Epithelial cell of umbilical artery (primary cell): ENCODE results near the gene BARHL2. TPM values are rescaled to one million over a fixed set of nuclear protein-coding genes. Genes with fewer than 3 reads are reported as not detected.

Experiments
- total RNA-seq: library from RNA; depleted of rRNA; stranded (reverse); fragments of >200 nt; gene quantifications from 2 replicates; pipeline ENCODE4 v1.2.3, GENCODE V29; 2014

Gene BARHL2
- not detected in 2 replicates for total RNA-seq

GRCh38 chr1:90716552-90717355 is at the start of gene BARHL2:
BARHL2 (minus strand) TSS chr1:90717302; CDS start chr1:90717195, 107 bp downstream.

